GM23338 (cell line): ENCODE results near the gene CERS1. TPM values are rescaled to one million over a fixed set of nuclear protein-coding genes. Genes with fewer than 3 reads are reported as not detected.
A peak's percentile ranks its signal among the peaks of the same experiment; 100 is the strongest.

Experiments
- ATAC-seq: fragments of 200-7000 bp; cut with Tn5 transposase; 3 replicates; pipeline ENCODE4 v1.9.1; 2020
- DNase-seq: peaks from one replicate; pipeline ENCODE4 v3.0.0-alpha.2; 2015; ENCODE audit warnings: low spot score
- H2AFZ ChIP-seq: fragments of 200-600 bp; sonication (generic); 2 replicates; pipeline ENCODE4 v1.8.0; 2016; ENCODE audit warnings: antibody characterized with exemption, mild to moderate bottlenecking, moderate library complexity
- H3F3A ChIP-seq: fragments of 200-600 bp; sonication (generic); replicated peaks from 2 replicates; pipeline ENCODE4 v1.8.0; 2017; ENCODE audit warnings: antibody characterized with exemption, mixed run types, low read depth
- H3K27ac ChIP-seq: fragments of 200-600 bp; sonication (generic); 2 replicates; pipeline ENCODE4 v1.6.1; 2016; ENCODE audit warnings: low read depth
- H3K27me3 ChIP-seq: fragments of 200-600 bp; sonication (generic); 2 replicates; pipeline ENCODE4 v1.8.0; 2016; ENCODE audit warnings: mild to moderate bottlenecking, mixed run types, moderate library complexity; ENCODE audit not compliant: insufficient read depth
- H3K36me3 ChIP-seq: fragments of 200-600 bp; sonication (generic); 2 replicates; pipeline ENCODE4 v1.8.0; 2016; ENCODE audit warnings: mild to moderate bottlenecking; ENCODE audit not compliant: insufficient read depth
- H3K4me1 ChIP-seq: fragments of 200-600 bp; sonication (generic); 2 replicates; pipeline ENCODE4 v1.8.0; 2016; ENCODE audit warnings: mild to moderate bottlenecking, moderate library complexity; ENCODE audit not compliant: insufficient read depth
- H3K4me2 ChIP-seq: fragments of 200-600 bp; sonication (generic); 2 replicates; pipeline ENCODE4 v1.7.1; 2017; ENCODE audit warnings: mixed run types
- H3K4me3 ChIP-seq: fragments of 200-600 bp; sonication (generic); 2 replicates; pipeline ENCODE4 v1.6.1; 2016; ENCODE audit warnings: mixed run types
- H3K79me2 ChIP-seq: fragments of 200-600 bp; sonication (generic); replicated peaks from 2 replicates; pipeline ENCODE4 v1.8.0; 2017; ENCODE audit warnings: mild to moderate bottlenecking; ENCODE audit not compliant: insufficient read depth
- H3K9me2 ChIP-seq: fragments of 200-600 bp; sonication (generic); 2 replicates; pipeline ENCODE4 v1.8.0; 2017; ENCODE audit not compliant: insufficient read depth
- H4K20me1 ChIP-seq: fragments of 200-600 bp; sonication (generic); replicated peaks from 2 replicates; pipeline ENCODE4 v1.8.0; 2017; ENCODE audit warnings: mild to moderate bottlenecking; ENCODE audit not compliant: insufficient read depth
- H3K27ac Mint-ChIP-seq: 2 replicates; pipeline ENCODE4 v1.8.0; 2020; ENCODE audit warnings: inconsistent platforms, mild to moderate bottlenecking, moderate library complexity, mixed read lengths
- H3K27me3 Mint-ChIP-seq: 3 replicates; pipeline ENCODE4 v1.8.0; 2022; ENCODE audit warnings: low read depth, mild to moderate bottlenecking, moderate library complexity, mixed read lengths, inconsistent platforms; ENCODE audit not compliant: insufficient read depth, poor library complexity
- H3K36me3 Mint-ChIP-seq: 3 replicates; pipeline ENCODE4 v1.8.0; 2021; ENCODE audit warnings: low read depth, mild to moderate bottlenecking, inconsistent platforms, moderate library complexity, mixed read lengths
- H3K4me1 Mint-ChIP-seq: 3 replicates; pipeline ENCODE4 v1.8.0; 2020; ENCODE audit warnings: mild to moderate bottlenecking, inconsistent platforms, mixed read lengths
- H3K4me3 Mint-ChIP-seq: 3 replicates; pipeline ENCODE4 v1.8.0; 2021; ENCODE audit warnings: moderate library complexity, mild to moderate bottlenecking, inconsistent platforms, mixed read lengths
- H3K9me3 Mint-ChIP-seq: 3 replicates; pipeline ENCODE4 v1.8.0; 2020; ENCODE audit warnings: moderate library complexity, mild to moderate bottlenecking, inconsistent platforms, mixed read lengths
- CREB1 ChIP-seq: fragments of 250-450 bp; sonication (Bioruptor Pico); IDR thresholded peaks from 2 replicates; pipeline ENCODE4 v1.5.0; 2020; ENCODE audit warnings: low read depth, mild to moderate bottlenecking, moderate library complexity
- CTCF ChIP-seq, 2 experiments: fragments of 200-600 bp in 1 of 2; sonication (generic) in 1 of 2; conservative IDR thresholded peaks; 2 replicates each; pipeline versions ENCODE4 v1.5.1 to v1.6.1; 2016 to 2017; ENCODE audit warnings: antibody characterized with exemption in 2 of 2, low read depth in 2 of 2, mild to moderate bottlenecking in 2 of 2, moderate library complexity in 1 of 2
- ETS1 ChIP-seq: IDR thresholded peaks from 2 replicates; pipeline ENCODE4 v1.6.1; 2016; ENCODE audit warnings: antibody characterized with exemption
- EZH2 ChIP-seq: fragments of 200-600 bp; sonication (generic); IDR thresholded peaks from one replicate; pipeline ENCODE4 v1.8.0; 2017; ENCODE audit warnings: antibody characterized with exemption, mild to moderate bottlenecking, low read depth; ENCODE audit not compliant: unreplicated experiment
- EZH2phosphoT487 ChIP-seq: fragments of 200-600 bp; sonication (generic); IDR thresholded peaks from one replicate; pipeline ENCODE4 v1.8.1; 2018; ENCODE audit warnings: antibody characterized with exemption; ENCODE audit not compliant: unreplicated experiment
- JUNB ChIP-seq: IDR thresholded peaks from one replicate; pipeline ENCODE4 v1.6.1; 2016; ENCODE audit warnings: antibody characterized with exemption; ENCODE audit not compliant: unreplicated experiment
- NANOG ChIP-seq: IDR thresholded peaks from 2 replicates; pipeline ENCODE4 v1.6.1; 2016; ENCODE audit warnings: antibody characterized with exemption, borderline replicate concordance
- POLR2AphosphoS5 ChIP-seq: IDR thresholded peaks from 2 replicates; pipeline ENCODE4 v1.6.1; 2016; ENCODE audit warnings: antibody characterized with exemption, low read depth
- REST ChIP-seq: IDR thresholded peaks from one replicate; pipeline ENCODE4 v1.6.1; 2018; ENCODE audit warnings: antibody characterized with exemption; ENCODE audit not compliant: unreplicated experiment
- ZNF114 ChIP-seq: fragments of 250-450 bp; sonication (Bioruptor Pico); IDR thresholded peaks from 2 replicates; pipeline ENCODE4 v1.5.0; 2020; ENCODE audit warnings: mild to moderate bottlenecking, moderate library complexity
- ZNF331 ChIP-seq: fragments of 250-450 bp; sonication (Bioruptor Pico); IDR thresholded peaks from 2 replicates; pipeline ENCODE4 v1.5.0; 2020; ENCODE audit warnings: low read depth, mild to moderate bottlenecking, moderate library complexity
- polyA plus RNA-seq: library from polyadenylated mRNA; unstranded; fragments of >200 nt; fragmentation: Nextera tagmentation; extraction: Ambion mirVana; gene quantifications from 2 replicates; pipeline ENCODE4 v1.2.1, GENCODE V29; 2016
- total RNA-seq: library from RNA; depleted of rRNA; stranded (reverse); fragments of >200 nt; shearing (Covaris generic); gene quantifications from 2 replicates; pipeline ENCODE4 v1.2.3, GENCODE V29; 2014

Gene CERS1
- total and polyA plus RNA-seq, 2 experiments from 2014 or later, result 11.1 to 12.2 TPM

GRCh38 chr19:18939163-18939562 lies 43.2 kb upstream of the CERS1 start:
- H3K79me2 ChIP-seq, result 0 out of 2 replicates have a peak, but pooled peaks cover 3% of the 10 kb centered on the region
- peaks cover 39% of the 10 kb centered on the region for H3K36me3 Mint-ChIP-seq
- no peak for ATAC-seq
- H3K36me3 ChIP-seq, result no peaks in the 10 kb centered on the region
- peak overlapping the region; percentile 91 for H3K4me3 Mint-ChIP-seq
- peaks cover 21% of the 10 kb centered on the region for H3K4me1 Mint-ChIP-seq
- H3F3A ChIP-seq, result peaks cover 9% of the 10 kb centered on the region; the same call in 1 of the 2 replicates
- H3K9me3 Mint-ChIP-seq, result no peaks in the 10 kb centered on the region
- no peaks in the 10 kb centered on the region for H3K9me2 ChIP-seq
- H3K4me2 ChIP-seq, result peak overlapping the region; percentile 89
- H3K27ac Mint-ChIP-seq, result no peak overlapping the region; the same call in 1 of the 2 replicates
- H3K4me1 ChIP-seq, result peaks cover 9% of the 10 kb centered on the region
- peaks cover 19% of the 10 kb centered on the region for H3K27me3 Mint-ChIP-seq
- no peak overlapping the region for H3K27ac ChIP-seq
- TF ChIP-seq CREB1 (CRISPR knock-in tag) (no peak), ZNF114 (CRISPR knock-in tag) (no peak), POLR2AphosphoS5 (no peak), REST (no peak), NANOG (no peak), ZNF331 (no peak), CTCF (conservative IDR thresholded peaks at IDR 0.05; ENCODE audit: low read depth in 2 of 2) (no peak), EZH2phosphoT487 (no peak), ETS1 (no peak), EZH2 (no peak), JUNB (no peak)
- peaks cover 5% of the 10 kb centered on the region; the same call in 1 of the 2 replicates for H3K27me3 ChIP-seq
- peak overlapping the region; percentile 81; the same call in 1 of the 2 replicates for H3K4me3 ChIP-seq
- no peak overlapping the region for H2AFZ ChIP-seq
- no peaks in the 10 kb centered on the region; the same call in 1 of the 2 replicates for H4K20me1 ChIP-seq
- DNase-seq, result no peak
